WTC11 (cell line): Measurements from ENCODE around the gene IGFBP2. TPM values are rescaled to one million over a fixed set of nuclear protein-coding genes. Genes with fewer than 3 reads are reported as not detected.
A peak's percentile ranks its signal among the peaks of the same experiment; 100 is the strongest.

Experiments
- ATAC-seq: fragments of 200-7000 bp; cut with Tn5 transposase; 2 replicates; pipeline ENCODE4 v1.10.0; 2021; ENCODE audit warnings: mild to moderate bottlenecking, moderate library complexity
- CTCF ChIA-PET: fragments of 300-600 bp; sonication (Branson Sonifier 250); formaldehyde crosslinking; loops from one replicate; lab custom pipeline; 2021; ENCODE audit warnings: antibody characterized with exemption; lab: Charles Lee
- POLR2A ChIA-PET: fragments of 350-600 bp; sonication (Branson Sonifier 250); formaldehyde crosslinking; loops from one replicate; lab custom pipeline; 2021; ENCODE audit warnings: antibody characterized with exemption; lab: Charles Lee
- DNase-seq: peaks from one replicate; pipeline ENCODE4 v3.0.0; 2021; ENCODE audit warnings: low spot score
- H3K27ac Mint-ChIP-seq: 2 replicates; pipeline ENCODE4 v1.8.0; 2021; ENCODE audit warnings: mixed read lengths
- H3K27me3 Mint-ChIP-seq: 2 replicates; pipeline ENCODE4 v1.8.0; 2021; ENCODE audit warnings: low read depth, mild to moderate bottlenecking, moderate library complexity, mixed read lengths
- H3K36me3 Mint-ChIP-seq: 2 replicates; pipeline ENCODE4 v1.8.0; 2021; ENCODE audit warnings: mixed read lengths
- H3K4me1 Mint-ChIP-seq: 2 replicates; pipeline ENCODE4 v1.8.0; 2022; ENCODE audit warnings: mixed read lengths
- H3K4me3 Mint-ChIP-seq: 2 replicates; pipeline ENCODE4 v1.8.0; 2021; ENCODE audit warnings: mild to moderate bottlenecking, moderate library complexity, mixed read lengths
- H3K9me3 Mint-ChIP-seq: 2 replicates; pipeline ENCODE4 v1.8.0; 2021; ENCODE audit warnings: mixed read lengths
- ATF1 ChIP-seq: sonication (generic); formaldehyde crosslinking; IDR thresholded peaks from 2 replicates; pipeline ENCODE4 v1.8.1; 2023; ENCODE audit warnings: mild to moderate bottlenecking, moderate library complexity, missing genetic modification reagents
- FOXK1 ChIP-seq: sonication (generic); formaldehyde crosslinking; IDR thresholded peaks from 2 replicates; pipeline ENCODE4 v1.8.0; 2022; ENCODE audit warnings: mild to moderate bottlenecking, moderate library complexity, missing genetic modification reagents
- KAT7 ChIP-seq: sonication (generic); formaldehyde crosslinking; IDR thresholded peaks from 2 replicates; pipeline ENCODE4 v1.8.1; 2023; ENCODE audit warnings: missing genetic modification reagents, mild to moderate bottlenecking, borderline replicate concordance
- MXD4 ChIP-seq: fragments of 250-450 bp; sonication (Bioruptor Pico); IDR thresholded peaks from 2 replicates; pipeline ENCODE4 v1.8.0; 2021; ENCODE audit warnings: mild to moderate bottlenecking, moderate library complexity, borderline replicate concordance
- NFE2L1 ChIP-seq: sonication (generic); formaldehyde crosslinking; IDR thresholded peaks from 2 replicates; pipeline ENCODE4 v1.8.1; 2023; ENCODE audit warnings: missing genetic modification reagents
- PRRX2 ChIP-seq: fragments of 250-450 bp; sonication (Bioruptor Pico); IDR thresholded peaks from 2 replicates; pipeline ENCODE4 v1.8.0; 2021; ENCODE audit warnings: mild to moderate bottlenecking
- RELA ChIP-seq: sonication (generic); formaldehyde crosslinking; IDR thresholded peaks from 2 replicates; pipeline ENCODE4 v1.8.1; 2022; ENCODE audit warnings: missing genetic modification reagents, mild to moderate bottlenecking, borderline replicate concordance
- SMAD3 ChIP-seq: sonication (generic); formaldehyde crosslinking; IDR thresholded peaks from 2 replicates; pipeline ENCODE4 v1.8.0; 2022; ENCODE audit warnings: missing genetic modification reagents, mild to moderate bottlenecking, borderline replicate concordance
- TCF7 ChIP-seq: sonication (generic); formaldehyde crosslinking; IDR thresholded peaks from 2 replicates; pipeline ENCODE4 v1.8.0; 2022; ENCODE audit warnings: mild to moderate bottlenecking, low read depth, missing genetic modification reagents, moderate library complexity
- TEAD4 ChIP-seq: sonication (generic); formaldehyde crosslinking; IDR thresholded peaks from 2 replicates; pipeline ENCODE4 v1.8.0; 2022; ENCODE audit warnings: mild to moderate bottlenecking, missing genetic modification reagents
- TP53 ChIP-seq: sonication (generic); formaldehyde crosslinking; IDR thresholded peaks from 2 replicates; pipeline ENCODE4 v1.8.1; 2023; ENCODE audit warnings: mild to moderate bottlenecking, missing genetic modification reagents
- ZNF396 ChIP-seq: fragments of 250-450 bp; sonication (Bioruptor Pico); IDR thresholded peaks from 2 replicates; pipeline ENCODE4 v1.8.0; 2021; ENCODE audit warnings: mild to moderate bottlenecking, moderate library complexity, borderline replicate concordance
- total RNA-seq: library from RNA; stranded (reverse); gene quantifications from 3 replicates; pipeline ENCODE4 v1.2.3, GENCODE V29; 2021
- TF ChIP-seq, protein P1 (sequence below): sonication (generic); formaldehyde crosslinking; IDR thresholded peaks from 2 replicates; pipeline ENCODE4 v1.8.1; 2023; ENCODE audit warnings: mild to moderate bottlenecking, moderate library complexity, missing genetic modification reagents
- TF ChIP-seq, protein P2 (sequence below): fragments of 250-450 bp; sonication (Bioruptor Pico); IDR thresholded peaks from 2 replicates; pipeline ENCODE4 v2.1.2; 2022; ENCODE audit warnings: mild to moderate bottlenecking, moderate library complexity
- TF ChIP-seq, protein P3 (sequence below): sonication (generic); formaldehyde crosslinking; IDR thresholded peaks from 2 replicates; pipeline ENCODE4 v1.8.0; 2023; ENCODE audit warnings: missing genetic modification reagents, mild to moderate bottlenecking, borderline replicate concordance
- TF ChIP-seq, protein P4 (sequence below): sonication (generic); formaldehyde crosslinking; IDR thresholded peaks from 2 replicates; pipeline ENCODE4 v1.8.1; 2022; ENCODE audit warnings: mild to moderate bottlenecking, missing genetic modification reagents, moderate library complexity, borderline replicate concordance
- TF ChIP-seq, protein P5 (sequence below): sonication (generic); formaldehyde crosslinking; IDR thresholded peaks from 2 replicates; pipeline ENCODE4 v1.8.1; 2022; ENCODE audit warnings: mild to moderate bottlenecking, moderate library complexity, missing genetic modification reagents
- TF ChIP-seq, protein P6 (sequence below): sonication (generic); formaldehyde crosslinking; conservative IDR thresholded peaks from 2 replicates; pipeline ENCODE4 v1.8.1; 2023; ENCODE audit warnings: mild to moderate bottlenecking, low read depth, missing genetic modification reagents, moderate library complexity

The IGFBP2 gene
- total RNA-seq, 1 experiment from 2014 or later: 514 TPM

DNA sequence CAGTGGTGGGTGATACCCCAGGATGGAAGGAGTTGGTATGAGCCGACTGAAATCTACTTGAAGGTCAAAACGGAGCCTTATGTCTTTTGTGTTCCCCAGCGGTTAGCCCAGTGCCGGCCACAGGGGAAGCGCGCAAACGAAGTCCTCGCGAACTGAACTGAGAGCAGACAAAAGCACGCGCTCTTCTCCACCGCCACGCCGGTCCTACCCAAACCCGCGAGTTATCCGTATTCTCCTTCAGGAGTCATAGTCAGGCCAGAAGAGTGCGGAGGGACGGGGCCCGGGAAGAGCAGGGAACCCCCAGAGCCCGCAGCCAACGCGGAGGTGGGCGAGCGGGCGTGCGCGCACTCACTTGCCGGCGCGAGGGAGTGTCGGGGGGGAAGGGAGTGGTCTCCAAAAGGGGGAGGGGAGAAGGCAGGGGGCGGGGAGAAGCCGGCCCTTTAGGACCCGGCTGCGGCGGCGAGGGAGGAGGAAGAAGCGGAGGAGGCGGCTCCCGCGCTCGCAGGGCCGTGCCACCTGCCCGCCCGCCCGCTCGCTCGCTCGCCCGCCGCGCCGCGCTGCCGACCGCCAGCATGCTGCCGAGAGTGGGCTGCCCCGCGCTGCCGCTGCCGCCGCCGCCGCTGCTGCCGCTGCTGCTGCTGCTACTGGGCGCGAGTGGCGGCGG lies at the start of gene IGFBP2 (continued):
- TF ChIP-seq KAT7 (CRISPR knock-in tag) (peak; percentile 50; the same call in 1 of the 2 replicates), SMAD3 (0 out of 2 replicates have a peak, but pooled peaks have one; percentile 37), PRRX2 (no peak), FOXK1 (CRISPR knock-in tag) (peak; percentile 57)
- TF ChIP-seq, protein P1, sequence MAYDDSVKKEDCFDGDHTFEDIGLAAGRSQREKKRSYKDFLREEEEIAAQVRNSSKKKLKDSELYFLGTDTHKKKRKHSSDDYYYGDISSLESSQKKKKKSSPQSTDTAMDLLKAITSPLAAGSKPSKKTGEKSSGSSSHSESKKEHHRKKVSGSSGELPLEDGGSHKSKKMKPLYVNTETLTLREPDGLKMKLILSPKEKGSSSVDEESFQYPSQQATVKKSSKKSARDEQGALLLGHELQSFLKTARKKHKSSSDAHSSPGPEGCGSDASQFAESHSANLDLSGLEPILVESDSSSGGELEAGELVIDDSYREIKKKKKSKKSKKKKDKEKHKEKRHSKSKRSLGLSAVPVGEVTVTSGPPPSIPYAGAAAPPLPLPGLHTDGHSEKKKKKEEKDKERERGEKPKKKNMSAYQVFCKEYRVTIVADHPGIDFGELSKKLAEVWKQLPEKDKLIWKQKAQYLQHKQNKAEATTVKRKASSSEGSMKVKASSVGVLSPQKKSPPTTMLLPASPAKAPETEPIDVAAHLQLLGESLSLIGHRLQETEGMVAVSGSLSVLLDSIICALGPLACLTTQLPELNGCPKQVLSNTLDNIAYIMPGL: peak; percentile 42; the same call in 1 of the 2 replicates
- TF ChIP-seq, protein P2, sequence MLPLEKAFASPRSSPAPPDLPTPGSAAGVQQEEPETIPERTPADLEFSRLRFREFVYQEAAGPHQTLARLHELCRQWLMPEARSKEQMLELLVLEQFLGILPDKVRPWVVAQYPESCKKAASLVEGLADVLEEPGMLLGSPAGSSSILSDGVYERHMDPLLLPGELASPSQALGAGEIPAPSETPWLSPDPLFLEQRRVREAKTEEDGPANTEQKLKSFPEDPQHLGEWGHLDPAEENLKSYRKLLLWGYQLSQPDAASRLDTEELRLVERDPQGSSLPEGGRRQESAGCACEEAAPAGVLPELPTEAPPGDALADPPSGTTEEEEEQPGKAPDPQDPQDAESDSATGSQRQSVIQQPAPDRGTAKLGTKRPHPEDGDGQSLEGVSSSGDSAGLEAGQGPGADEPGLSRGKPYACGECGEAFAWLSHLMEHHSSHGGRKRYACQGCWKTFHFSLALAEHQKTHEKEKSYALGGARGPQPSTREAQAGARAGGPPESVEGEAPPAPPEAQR (CRISPR knock-in tag): no peak

DNA sequence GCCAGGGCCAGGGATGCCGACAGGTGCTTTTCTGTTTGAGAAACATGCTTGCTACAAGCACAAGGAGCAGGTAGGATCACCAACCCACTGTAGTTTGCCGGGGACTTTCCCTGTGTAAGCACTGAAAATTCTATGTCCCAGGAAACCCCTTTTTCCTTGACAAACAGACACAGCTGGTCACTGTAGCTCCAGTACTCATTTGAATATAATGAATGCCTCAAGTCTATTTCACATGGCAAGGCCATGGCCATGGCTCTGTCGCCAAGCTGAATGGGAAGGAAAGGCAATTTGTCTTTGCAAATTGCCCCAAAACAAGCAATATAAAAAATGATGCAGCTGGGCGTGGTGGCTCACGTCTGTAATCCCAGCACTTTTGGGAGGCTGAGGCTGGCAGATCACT lies 49.6 kb upstream of the IGFBP2 start:
- TF ChIP-seq, protein P3, sequence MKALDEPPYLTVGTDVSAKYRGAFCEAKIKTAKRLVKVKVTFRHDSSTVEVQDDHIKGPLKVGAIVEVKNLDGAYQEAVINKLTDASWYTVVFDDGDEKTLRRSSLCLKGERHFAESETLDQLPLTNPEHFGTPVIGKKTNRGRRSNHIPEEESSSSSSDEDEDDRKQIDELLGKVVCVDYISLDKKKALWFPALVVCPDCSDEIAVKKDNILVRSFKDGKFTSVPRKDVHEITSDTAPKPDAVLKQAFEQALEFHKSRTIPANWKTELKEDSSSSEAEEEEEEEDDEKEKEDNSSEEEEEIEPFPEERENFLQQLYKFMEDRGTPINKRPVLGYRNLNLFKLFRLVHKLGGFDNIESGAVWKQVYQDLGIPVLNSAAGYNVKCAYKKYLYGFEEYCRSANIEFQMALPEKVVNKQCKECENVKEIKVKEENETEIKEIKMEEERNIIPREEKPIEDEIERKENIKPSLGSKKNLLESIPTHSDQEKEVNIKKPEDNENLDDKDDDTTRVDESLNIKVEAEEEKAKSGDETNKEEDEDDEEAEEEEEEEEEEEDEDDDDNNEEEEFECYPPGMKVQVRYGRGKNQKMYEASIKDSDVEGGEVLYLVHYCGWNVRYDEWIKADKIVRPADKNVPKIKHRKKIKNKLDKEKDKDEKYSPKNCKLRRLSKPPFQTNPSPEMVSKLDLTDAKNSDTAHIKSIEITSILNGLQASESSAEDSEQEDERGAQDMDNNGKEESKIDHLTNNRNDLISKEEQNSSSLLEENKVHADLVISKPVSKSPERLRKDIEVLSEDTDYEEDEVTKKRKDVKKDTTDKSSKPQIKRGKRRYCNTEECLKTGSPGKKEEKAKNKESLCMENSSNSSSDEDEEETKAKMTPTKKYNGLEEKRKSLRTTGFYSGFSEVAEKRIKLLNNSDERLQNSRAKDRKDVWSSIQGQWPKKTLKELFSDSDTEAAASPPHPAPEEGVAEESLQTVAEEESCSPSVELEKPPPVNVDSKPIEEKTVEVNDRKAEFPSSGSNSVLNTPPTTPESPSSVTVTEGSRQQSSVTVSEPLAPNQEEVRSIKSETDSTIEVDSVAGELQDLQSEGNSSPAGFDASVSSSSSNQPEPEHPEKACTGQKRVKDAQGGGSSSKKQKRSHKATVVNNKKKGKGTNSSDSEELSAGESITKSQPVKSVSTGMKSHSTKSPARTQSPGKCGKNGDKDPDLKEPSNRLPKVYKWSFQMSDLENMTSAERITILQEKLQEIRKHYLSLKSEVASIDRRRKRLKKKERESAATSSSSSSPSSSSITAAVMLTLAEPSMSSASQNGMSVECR: no peak
- no peak for TF ChIP-seq RELA
- Mint-ChIP-seq H3K4me1 (peaks cover 25% of the 10 kb centered on the region), H3K27me3 (peaks cover 3% of the 10 kb centered on the region), H3K27ac (no peak overlapping the region), H3K4me3 (no peak overlapping the region), H3K36me3 (peaks cover 11% of the 10 kb centered on the region), H3K9me3 (peaks cover 13% of the 10 kb centered on the region)
- no peak for DNase-seq
- POLR2A ChIA-PET: interaction anchor here (0.6 to 1.1 kb wide), 2 partner anchors 48 to 77 kb away, joined by 3 read pairs; no protein-coding TSS in a partner anchor
- CTCF ChIA-PET: interaction anchor here (1.3 to 2.0 kb wide), 6 partner anchors 53 to 99 kb away, joined by 3 to 7 read pairs (median 4); no protein-coding TSS in a partner anchor
- ATAC-seq: no peak

DNA sequence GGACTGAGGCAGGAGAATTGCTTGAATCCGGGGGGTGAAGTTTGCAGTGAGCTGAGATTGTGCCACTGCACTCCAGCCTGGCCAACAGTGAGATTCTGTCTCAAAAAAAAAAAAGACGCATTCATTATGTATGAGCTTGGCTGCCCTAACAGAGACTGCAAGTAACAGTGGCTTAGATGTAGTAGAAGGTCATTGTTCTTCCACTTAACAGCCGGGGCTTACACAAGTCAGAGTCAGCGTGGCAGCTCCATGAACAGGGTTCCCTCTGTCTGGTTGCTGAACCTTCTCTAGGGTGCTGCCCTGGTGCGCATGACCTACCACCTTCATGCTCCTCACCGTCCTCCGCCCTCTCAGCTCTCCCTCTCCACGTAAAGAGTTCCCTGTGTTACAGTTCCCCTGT lies 49.1 kb upstream of the IGFBP2 start:
- ChIA-PET POLR2A (interaction anchor here (0.6 to 1.1 kb wide), 3 partner anchors 47 to 1699 kb away, joined by 3 to 4 read pairs (median 3); no protein-coding TSS in a partner anchor), CTCF (interaction anchor here (1.3 to 2.0 kb wide), 5 partner anchors 52 to 83 kb away, joined by 3 to 7 read pairs (median 4); no protein-coding TSS in a partner anchor)
- Mint-ChIP-seq H3K4me1 (peaks cover 30% of the 10 kb centered on the region), H3K27ac (no peak overlapping the region), H3K9me3 (peaks cover 13% of the 10 kb centered on the region), H3K36me3 (peaks cover 11% of the 10 kb centered on the region), H3K27me3 (peaks cover 3% of the 10 kb centered on the region), H3K4me3 (no peak overlapping the region)
- DNase-seq (no peak), ATAC-seq (no peak)
- TF ChIP-seq ZNF396 (CRISPR knock-in tag): no peak
- TF ChIP-seq, protein P4, sequence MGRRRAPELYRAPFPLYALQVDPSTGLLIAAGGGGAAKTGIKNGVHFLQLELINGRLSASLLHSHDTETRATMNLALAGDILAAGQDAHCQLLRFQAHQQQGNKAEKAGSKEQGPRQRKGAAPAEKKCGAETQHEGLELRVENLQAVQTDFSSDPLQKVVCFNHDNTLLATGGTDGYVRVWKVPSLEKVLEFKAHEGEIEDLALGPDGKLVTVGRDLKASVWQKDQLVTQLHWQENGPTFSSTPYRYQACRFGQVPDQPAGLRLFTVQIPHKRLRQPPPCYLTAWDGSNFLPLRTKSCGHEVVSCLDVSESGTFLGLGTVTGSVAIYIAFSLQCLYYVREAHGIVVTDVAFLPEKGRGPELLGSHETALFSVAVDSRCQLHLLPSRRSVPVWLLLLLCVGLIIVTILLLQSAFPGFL: no peak
- no peak for TF ChIP-seq NFE2L1 (CRISPR knock-in tag)
- no peak for TF ChIP-seq TP53
- no peak for TF ChIP-seq MXD4
- TF ChIP-seq, protein P5, sequence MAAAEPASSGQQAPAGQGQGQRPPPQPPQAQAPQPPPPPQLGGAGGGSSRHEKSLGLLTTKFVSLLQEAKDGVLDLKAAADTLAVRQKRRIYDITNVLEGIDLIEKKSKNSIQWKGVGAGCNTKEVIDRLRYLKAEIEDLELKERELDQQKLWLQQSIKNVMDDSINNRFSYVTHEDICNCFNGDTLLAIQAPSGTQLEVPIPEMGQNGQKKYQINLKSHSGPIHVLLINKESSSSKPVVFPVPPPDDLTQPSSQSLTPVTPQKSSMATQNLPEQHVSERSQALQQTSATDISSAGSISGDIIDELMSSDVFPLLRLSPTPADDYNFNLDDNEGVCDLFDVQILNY: no peak
- TF ChIP-seq, protein P1: no peak
- no peak for TF ChIP-seq TEAD4 (CRISPR knock-in tag)
- TF ChIP-seq TCF7: no peak
- TF ChIP-seq, protein P6, sequence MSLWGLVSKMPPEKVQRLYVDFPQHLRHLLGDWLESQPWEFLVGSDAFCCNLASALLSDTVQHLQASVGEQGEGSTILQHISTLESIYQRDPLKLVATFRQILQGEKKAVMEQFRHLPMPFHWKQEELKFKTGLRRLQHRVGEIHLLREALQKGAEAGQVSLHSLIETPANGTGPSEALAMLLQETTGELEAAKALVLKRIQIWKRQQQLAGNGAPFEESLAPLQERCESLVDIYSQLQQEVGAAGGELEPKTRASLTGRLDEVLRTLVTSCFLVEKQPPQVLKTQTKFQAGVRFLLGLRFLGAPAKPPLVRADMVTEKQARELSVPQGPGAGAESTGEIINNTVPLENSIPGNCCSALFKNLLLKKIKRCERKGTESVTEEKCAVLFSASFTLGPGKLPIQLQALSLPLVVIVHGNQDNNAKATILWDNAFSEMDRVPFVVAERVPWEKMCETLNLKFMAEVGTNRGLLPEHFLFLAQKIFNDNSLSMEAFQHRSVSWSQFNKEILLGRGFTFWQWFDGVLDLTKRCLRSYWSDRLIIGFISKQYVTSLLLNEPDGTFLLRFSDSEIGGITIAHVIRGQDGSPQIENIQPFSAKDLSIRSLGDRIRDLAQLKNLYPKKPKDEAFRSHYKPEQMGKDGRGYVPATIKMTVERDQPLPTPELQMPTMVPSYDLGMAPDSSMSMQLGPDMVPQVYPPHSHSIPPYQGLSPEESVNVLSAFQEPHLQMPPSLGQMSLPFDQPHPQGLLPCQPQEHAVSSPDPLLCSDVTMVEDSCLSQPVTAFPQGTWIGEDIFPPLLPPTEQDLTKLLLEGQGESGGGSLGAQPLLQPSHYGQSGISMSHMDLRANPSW (CRISPR knock-in tag): no peak
- no peak for TF ChIP-seq ATF1 (CRISPR knock-in tag)
